Heart left ventricle (tissue), 16 donors: ENCODE results near the gene OSBPL10. TPM values are rescaled to one million over a fixed set of nuclear protein-coding genes. Genes with fewer than 3 reads are reported as not detected.

Experiments used
- ATAC-seq, 4 donors: fragments of 200-7000 bp; cut with Tn5 transposase; one replicate each; pipeline ENCODE4 v1.9.1; 2020 to 2022; ENCODE audit warnings: moderate library complexity in 4 of 4, mild to moderate bottlenecking in 3 of 4, moderate number of reproducible peaks in 1 of 4
- DNase-seq, 5 donors: peaks; one replicate each; pipeline ENCODE4 v3.0.0-alpha.2; 2020
- H3K27ac ChIP-seq, 12 donors: fragments of 200-600 bp; sonication (generic) in 4 of 12; one replicate each; pipeline versions ENCODE4 v1.5.0 to v1.8.0; 2016 to 2022; ENCODE audit warnings: mild to moderate bottlenecking in 2 of 12
- H3K27me3 ChIP-seq, 9 donors: fragments of 200-600 bp; sonication (generic) in 2 of 9; one replicate each; pipeline versions ENCODE4 v1.5.1 to v1.8.0; 2016 to 2022; ENCODE audit warnings: mild to moderate bottlenecking in 3 of 9
- H3K36me3 ChIP-seq, 9 donors: fragments of 200-600 bp; sonication (generic) in 2 of 9; one replicate each; pipeline versions ENCODE4 v1.5.0 to v1.8.0; 2018 to 2022; ENCODE audit warnings: mild to moderate bottlenecking in 2 of 9
- H3K4me1 ChIP-seq, 12 donors: fragments of 200-600 bp; sonication (generic) in 4 of 12; one replicate each; pipeline versions ENCODE4 v1.5.0 to v1.8.0; 2016 to 2022; ENCODE audit warnings: mild to moderate bottlenecking in 3 of 12
- H3K4me3 ChIP-seq, 12 donors: fragments of 200-600 bp; sonication (generic) in 4 of 12; one replicate each; pipeline versions ENCODE4 v1.5.0 to v1.8.0; 2017 to 2022; ENCODE audit warnings: mild to moderate bottlenecking in 9 of 12, moderate library complexity in 4 of 12
- H3K9me3 ChIP-seq, 12 donors: fragments of 200-600 bp; sonication (generic) in 4 of 12; one replicate each; pipeline versions ENCODE4 v1.5.0 to v1.8.0; 2016 to 2022; ENCODE audit warnings: mild to moderate bottlenecking in 1 of 12
- CTCF ChIP-seq, 12 donors: fragments of 200-600 bp; sonication (generic) in 4 of 12; IDR thresholded peaks; one replicate each; pipeline versions ENCODE4 v1.5.0 to v1.8.0; 2018 to 2022; ENCODE audit warnings: antibody characterized with exemption in 12 of 12, mild to moderate bottlenecking in 5 of 12
- POLR2A ChIP-seq, 2 donors: fragments of 450-650 bp; IDR thresholded peaks; one replicate each; pipeline ENCODE4 v1.6.1; 2017; ENCODE audit warnings: antibody characterized with exemption in 2 of 2, mild to moderate bottlenecking in 2 of 2, moderate library complexity in 2 of 2
- WGBS, 4 donors: extraction: QIAGEN DNeasy Blood & Tissue Kit in 2 of 4; methylation state at CpG; one replicate each; pipeline versions ENCODE4 v1.1.5 to v1.1.7; 2013 to 2018; 5-methylcytosine and 5-hydroxymethylcytosine counted together
- intact Hi-C, 10 donors: fragments of 100-400 bp; cut with DNase I; formaldehyde crosslinking; loops; one replicate each; pipeline versions ENCODE4 v1.11.1 to v1.14.2; 2022
- polyA plus RNA-seq, 2 donors: library from polyadenylated mRNA; stranded (reverse); fragments of 200-250 nt; gene quantifications; one replicate each; pipeline ENCODE4 v1.2.3, GENCODE V29; 2013
- total RNA-seq, 9 donors: library from RNA; depleted of rRNA in 2 of 9; stranded (reverse); fragments of >200 nt in 2 of 9; fragmentation: NEBNext Ultra II Directional in 3 of 9; extraction: Animal tissue kit (Norgen Biotek cat#: 25700) in 3 of 9; gene quantifications; one replicate each; pipeline versions ENCODE4 v1.1.0 to v1.2.4, GENCODE V29; 2016 to 2023
- donor health status: ischemic (EF 13 %, LVEDD 7.1; RV severe dilation, severe dysfunction).
- donor health status: healthy with polysubstance abuse.
- donor health status: DM: no; HTN: yes; CAD: no.
- donor health status: DM: no; HTN: no; CAD: no.
- donor health status: ischemic (EF 25% LVEDD 6.9; RV normal size, moderate dysfunction).
- donor health status: ischemic (EF 25% LVEDD 5.7; RV mildly dilated, moderate dysfunction).
- donor health status: healthy.
- donor health status: DM: yes; HTN: yes; CAD: no.
- donor health status: ischemic (EF 35%, LVEDD 5.7; RV mildly dilated, moderate dysfunction).
- donor health status: nonischemic (EF 11% LVEDD 7.7; RV severe dilation, severe dysfunction).
- donor health status: DM: yes; HTN: yes; CAD: no.
- donor health status: PGD.
- donor health status: ischemic (EF 29% LVEDD 5.4; RV normal size, mild dysfunction).
- donor health status: nonischemic (EF 23%, LVEDD 6.1; RV moderate dilation, normal function).

OSBPL10 gene
- total and polyA plus RNA-seq, 11 donors = 1.3 to 12.7 (median 3.9) TPM

- peaks cover 0 to 5% (median 0%) of the 10 kb centered on the region in 12 donors for H3K9me3 ChIP-seq
- DNase-seq (no peak), ATAC-seq (no peak)
- H3K36me3 ChIP-seq = peaks cover 0 to 3% (median 0%) of the 10 kb centered on the region in 9 donors
- intact Hi-C loops = no loop called here
- H3K4me1 ChIP-seq = peaks cover 0 to 16% (median 0%) of the 10 kb centered on the region in 12 donors
- no peak for TF ChIP-seq POLR2A (IDR thresholded peaks at IDR 0.05)
- no peak for TF ChIP-seq CTCF (IDR thresholded peaks at IDR 0.05)
- 90 to 96% (median 92%) methylated on average over 5 of the region's 5 CpGs for WGBS, 4 donors
- no peaks in the 10 kb centered on the region for H3K27me3 ChIP-seq
- H3K4me3 ChIP-seq = no peak overlapping the region
- no peak overlapping the region for H3K27ac ChIP-seq
These were observed 318.9 kb downstream of the OSBPL10 start for GRCh38 chr3:31661993-31662670.

- H3K27ac ChIP-seq = no peak overlapping the region
- TF ChIP-seq POLR2A (IDR thresholded peaks at IDR 0.05) (no peak), CTCF (IDR thresholded peaks at IDR 0.05) (no peak)
- ATAC-seq (no peak), DNase-seq (no peak)
- no peak overlapping the region for H3K4me3 ChIP-seq
- peaks cover 0 to 13% (median under 1%) of the 10 kb centered on the region in 12 donors for H3K9me3 ChIP-seq
- intact Hi-C loops = no loop called here
- peaks cover 0 to 16% (median 0%) of the 10 kb centered on the region in 12 donors for H3K4me1 ChIP-seq
- H3K27me3 ChIP-seq = no peaks in the 10 kb centered on the region
- 45 to 78% (median 55%) methylated on average over 5 of the region's 5 CpGs for WGBS, 4 donors
- H3K36me3 ChIP-seq = peaks cover 0 to 3% (median 0%) of the 10 kb centered on the region in 9 donors
These were observed 319.8 kb downstream of the OSBPL10 start for GRCh38 chr3:31661286-31661685.

GRCh38 chr3:31659246-31659645 lies 321.8 kb downstream of the OSBPL10 start:
- DNase-seq (no peak), ATAC-seq (no peak)
- H3K27ac ChIP-seq = no peak overlapping the region
- peaks cover 0 to 3% (median 0%) of the 10 kb centered on the region in 9 donors for H3K36me3 ChIP-seq
- peaks cover 0 to 33% (median 19%) of the 10 kb centered on the region in 12 donors for H3K9me3 ChIP-seq
- peaks cover 0 to 16% (median 0%) of the 10 kb centered on the region in 12 donors for H3K4me1 ChIP-seq
- intact Hi-C loops = no loop called here
- H3K27me3 ChIP-seq = no peaks in the 10 kb centered on the region
- H3K4me3 ChIP-seq = no peak overlapping the region
- TF ChIP-seq POLR2A (IDR thresholded peaks at IDR 0.05) = no peak
- TF ChIP-seq CTCF (IDR thresholded peaks at IDR 0.05) = no peak

- intact Hi-C loops = no loop called here
- peaks cover 0 to 3% (median 0%) of the 10 kb centered on the region in 9 donors for H3K36me3 ChIP-seq
- no peaks in the 10 kb centered on the region for H3K27me3 ChIP-seq
- no peak overlapping the region for H3K4me3 ChIP-seq
- no peak for DNase-seq
- H3K9me3 ChIP-seq = peaks cover 0 to 76% (median 56%) of the 10 kb centered on the region in 12 donors
- no peaks in the 10 kb centered on the region for H3K4me1 ChIP-seq
- TF ChIP-seq CTCF (IDR thresholded peaks at IDR 0.05) (no peak), POLR2A (IDR thresholded peaks at IDR 0.05) (no peak)
- H3K27ac ChIP-seq = no peak overlapping the region
- ATAC-seq = no peak
These were observed 326.1 kb downstream of the OSBPL10 start for GRCh38 chr3:31654998-31655397.
